GM12874 (cell line): Measurements from ENCODE around the gene SUMO2.

Source experiments
- TF ChIP-seq, protein P1 (sequence below): IDR thresholded peaks from 2 replicates; pipeline ENCODE4 v1.5.1; 2011; ENCODE audit warnings: low read depth, mild to moderate bottlenecking, control low read depth, low read length, moderate library complexity; ENCODE audit not compliant: insufficient read depth

SUMO2 gene

GRCh38 chr17:75151930-75152329, 30.8 kb downstream of the SUMO2 start:
- TF ChIP-seq, protein P1, sequence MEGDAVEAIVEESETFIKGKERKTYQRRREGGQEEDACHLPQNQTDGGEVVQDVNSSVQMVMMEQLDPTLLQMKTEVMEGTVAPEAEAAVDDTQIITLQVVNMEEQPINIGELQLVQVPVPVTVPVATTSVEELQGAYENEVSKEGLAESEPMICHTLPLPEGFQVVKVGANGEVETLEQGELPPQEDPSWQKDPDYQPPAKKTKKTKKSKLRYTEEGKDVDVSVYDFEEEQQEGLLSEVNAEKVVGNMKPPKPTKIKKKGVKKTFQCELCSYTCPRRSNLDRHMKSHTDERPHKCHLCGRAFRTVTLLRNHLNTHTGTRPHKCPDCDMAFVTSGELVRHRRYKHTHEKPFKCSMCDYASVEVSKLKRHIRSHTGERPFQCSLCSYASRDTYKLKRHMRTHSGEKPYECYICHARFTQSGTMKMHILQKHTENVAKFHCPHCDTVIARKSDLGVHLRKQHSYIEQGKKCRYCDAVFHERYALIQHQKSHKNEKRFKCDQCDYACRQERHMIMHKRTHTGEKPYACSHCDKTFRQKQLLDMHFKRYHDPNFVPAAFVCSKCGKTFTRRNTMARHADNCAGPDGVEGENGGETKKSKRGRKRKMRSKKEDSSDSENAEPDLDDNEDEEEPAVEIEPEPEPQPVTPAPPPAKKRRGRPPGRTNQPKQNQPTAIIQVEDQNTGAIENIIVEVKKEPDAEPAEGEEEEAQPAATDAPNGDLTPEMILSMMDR = no peak

DNA sequence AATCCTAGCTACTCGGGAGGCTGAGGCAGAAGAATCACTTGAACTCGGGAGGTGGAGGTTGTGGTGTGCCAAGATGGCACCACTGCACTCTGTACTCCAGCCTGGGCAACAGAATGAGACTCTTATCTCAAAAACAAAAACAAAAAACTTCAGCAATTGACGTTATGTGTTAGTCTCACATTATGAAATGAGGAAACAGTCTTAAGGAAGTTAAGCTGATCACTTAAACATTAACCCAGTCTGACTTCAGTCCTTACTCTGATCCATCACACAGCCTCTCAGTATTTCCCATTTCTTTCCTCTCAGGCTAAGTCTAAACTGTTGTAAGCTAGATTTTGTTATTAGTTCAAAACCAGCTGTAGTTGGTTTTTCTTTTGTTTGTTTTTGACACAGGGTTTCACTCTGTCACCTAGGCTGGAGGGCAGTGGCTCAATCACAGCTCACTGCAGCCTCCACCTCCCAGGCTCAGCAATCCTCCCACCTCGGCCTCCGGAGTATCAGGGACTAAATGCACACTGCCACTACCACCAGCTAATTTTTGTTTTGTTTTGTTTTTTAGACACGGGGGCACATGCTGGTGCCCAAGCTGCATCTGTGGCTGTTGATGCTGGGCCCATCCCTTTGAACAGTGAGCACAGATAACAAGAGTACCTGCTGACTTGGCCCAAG, 34.7 kb downstream of the SUMO2 start:
- TF ChIP-seq, protein P1 = no peak

DNA sequence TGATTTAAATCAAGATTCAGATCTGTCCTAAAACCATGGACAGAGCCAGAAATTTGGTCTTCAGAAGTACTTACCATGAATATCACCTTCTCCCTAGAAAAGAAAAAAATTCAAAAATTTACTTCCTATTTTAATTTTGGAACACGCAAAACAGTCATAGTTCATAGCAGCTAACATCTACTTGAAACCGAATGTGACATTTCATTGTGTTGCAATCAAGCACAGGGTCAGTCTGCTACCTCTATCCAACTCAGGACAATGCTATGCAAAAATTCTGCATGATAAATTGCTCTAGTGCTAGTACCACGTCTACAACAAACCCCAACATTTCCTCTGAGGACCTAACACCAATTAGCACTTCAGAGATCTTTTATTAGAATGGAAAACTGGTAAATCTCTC, 36.2 kb downstream of the SUMO2 start:
- TF ChIP-seq, protein P1 = no peak

GRCh38 chr17:75144816-75145512, 37.8 kb downstream of the SUMO2 start:
- TF ChIP-seq, protein P1 = no peak

GRCh38 chr17:75142236-75142971, 40.4 kb downstream of the SUMO2 start:
- TF ChIP-seq, protein P1 = no peak

GRCh38 chr17:75138519-75138918, 44.2 kb downstream of the SUMO2 start:
- TF ChIP-seq, protein P1 = no peak

- TF ChIP-seq, protein P1 = no peak
Measured at GRCh38 chr17:75135946-75136345, 46.8 kb downstream of the SUMO2 start.
